GM18951 (cell line): ENCODE results near the gene SPR.
A peak's percentile ranks its signal among the peaks of the same experiment; 100 is the strongest.

Source experiments
- POLR2A ChIP-seq: IDR thresholded peaks from 4 replicates; pipeline ENCODE4 v1.6.1; 2011; ENCODE audit warnings: mild to moderate bottlenecking; ENCODE audit not compliant: insufficient read length, insufficient read depth; ENCODE audit errors: extremely low read depth
- in situ Hi-C: fragments of 300-500 bp; cut with MboI; formaldehyde crosslinking; loops from one replicate; pipeline ENCODE4 v1.12.0; 2022; ENCODE audit warnings: low sequenced_read_pairs, mixed read lengths, inconsistent platforms; ENCODE audit not compliant: unreplicated experiment

Gene SPR

GRCh38 chr2:72914589-72915319 is 27.5 kb downstream of the SPR start:
- TF ChIP-seq POLR2A = no peak
- in situ Hi-C loops = no loop called here

GRCh38 chr2:72915320-72915906 is 28.2 kb downstream of the SPR start:
- in situ Hi-C loops = no loop called here

GRCh38 chr2:72915907-72916742 is 28.9 kb downstream of the SPR start:
- in situ Hi-C loops = no loop called here
- TF ChIP-seq POLR2A = peak; percentile 46

More at GRCh38 chr2:72915320-72915906, 28.2 kb downstream of the SPR start:
- no peak for TF ChIP-seq POLR2A

DNA sequence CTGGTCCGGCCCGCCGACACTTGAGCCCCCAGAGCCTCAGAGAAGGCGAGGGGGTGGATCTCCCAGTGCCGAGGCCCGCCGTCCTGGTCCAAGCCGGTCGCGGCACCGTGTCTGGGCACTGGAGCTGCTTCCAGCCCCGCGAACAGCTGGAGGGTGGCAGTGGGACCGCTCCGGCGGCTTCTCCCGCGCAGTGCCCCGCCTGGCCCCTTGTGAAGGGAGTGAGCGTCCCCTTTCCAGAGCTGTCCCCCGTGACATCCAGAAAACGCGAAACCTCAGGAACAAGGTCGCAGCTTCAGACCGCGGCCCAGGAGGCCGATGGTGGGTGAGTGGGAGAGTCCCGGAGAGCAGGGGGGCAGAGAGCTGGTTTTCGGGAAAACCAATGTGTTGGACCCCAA is 29.5 kb downstream of the SPR start:
- TF ChIP-seq POLR2A = no peak
- in situ Hi-C loops = no loop called here

GRCh38 chr2:72917138-72917876 is 30.1 kb downstream of the SPR start, which contains the start of gene EMX1:
Gene EMX1 (plus strand): TSS chr2:72917519. CDS start chr2:72917853, 334 bp downstream.
- peak; percentile 31 for TF ChIP-seq POLR2A
- in situ Hi-C loops = no loop called here

GRCh38 chr2:72917877-72918553 is 30.8 kb downstream of the SPR start:
- peak; percentile 3 for TF ChIP-seq POLR2A
- in situ Hi-C loops = no loop called here

DNA sequence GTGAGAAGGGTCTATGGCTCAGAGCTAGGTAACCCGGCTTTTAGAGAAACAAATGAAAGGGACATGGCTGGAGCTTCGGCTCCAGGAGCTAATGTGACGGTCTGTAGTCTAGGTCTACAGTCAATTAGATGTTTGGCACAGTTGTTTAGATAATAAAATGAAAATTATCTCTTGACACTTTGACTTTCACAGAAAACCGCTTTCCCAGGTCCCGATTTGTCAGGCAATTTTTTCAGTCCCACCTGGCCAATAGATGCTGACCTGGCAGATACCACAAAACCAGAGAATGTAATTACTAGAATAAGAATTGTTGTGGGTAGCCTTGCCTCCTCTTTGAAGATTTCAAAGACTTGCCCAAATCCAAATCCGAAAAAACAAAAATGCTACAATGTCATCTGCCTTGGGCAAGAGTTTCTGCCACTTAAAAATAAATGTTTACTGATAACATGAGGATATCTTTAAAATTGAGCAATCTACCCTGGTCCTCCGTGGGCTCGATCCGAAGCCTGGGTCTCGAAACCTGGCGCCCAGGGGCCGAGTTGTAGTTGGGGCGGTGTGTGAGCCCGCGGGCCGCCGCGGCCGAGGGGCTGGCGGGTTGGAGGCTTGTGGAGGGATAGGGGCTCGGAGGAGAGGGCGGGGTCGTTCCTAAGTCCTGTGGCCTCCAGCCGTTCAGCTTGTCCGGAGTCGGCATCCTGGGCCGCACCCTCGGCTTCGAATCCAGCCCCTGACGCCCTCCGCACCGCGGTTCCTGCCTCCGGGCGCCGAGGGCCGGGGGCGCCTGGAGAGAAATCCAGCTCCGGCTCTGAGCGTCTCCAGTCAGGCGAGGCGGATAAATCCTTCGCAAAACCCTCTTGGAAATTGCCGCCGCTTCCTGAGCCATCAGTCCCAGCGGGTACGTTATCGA is 32.5 kb downstream of the SPR start:
- in situ Hi-C loops = no loop called here
- TF ChIP-seq POLR2A = no peak

DNA sequence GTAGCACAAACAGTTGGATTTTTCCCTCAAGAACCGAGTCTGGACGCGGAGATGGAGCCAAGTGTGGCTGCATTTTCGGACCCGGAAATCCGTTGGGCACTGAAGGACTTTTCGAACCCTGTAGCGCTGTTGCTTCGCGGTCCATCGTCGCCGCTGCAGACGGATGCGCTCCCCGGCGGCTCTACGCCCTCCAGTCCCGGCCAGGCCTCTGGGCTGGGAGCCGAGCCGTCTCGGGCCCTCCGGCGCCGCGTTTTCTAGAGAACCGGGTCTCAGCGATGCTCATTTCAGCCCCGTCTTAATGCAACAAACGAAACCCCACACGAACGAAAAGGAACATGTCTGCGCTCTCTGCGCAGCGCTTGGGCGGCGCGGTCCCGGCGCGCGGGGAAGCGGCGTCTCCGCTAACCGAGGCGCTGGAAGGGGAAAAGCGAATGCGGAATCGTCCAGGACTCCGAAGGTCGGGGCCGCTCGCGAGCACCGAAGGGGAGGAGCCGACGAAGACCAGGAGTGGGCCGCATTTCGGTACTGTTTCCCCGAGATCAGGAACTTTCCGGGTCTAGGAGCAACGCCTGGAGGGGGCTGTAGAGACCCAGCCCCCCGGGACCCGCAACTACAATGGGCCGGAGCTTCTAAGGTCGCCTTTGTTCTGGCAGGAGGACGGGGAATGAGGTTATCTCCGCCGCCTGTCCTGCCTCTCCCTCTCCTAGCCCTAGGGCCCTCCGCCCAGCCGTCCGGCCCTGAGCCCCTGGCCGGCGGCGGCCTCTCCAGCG is 33.3 kb downstream of the SPR start:
- in situ Hi-C loops = no loop called here
- no peak for TF ChIP-seq POLR2A

DNA sequence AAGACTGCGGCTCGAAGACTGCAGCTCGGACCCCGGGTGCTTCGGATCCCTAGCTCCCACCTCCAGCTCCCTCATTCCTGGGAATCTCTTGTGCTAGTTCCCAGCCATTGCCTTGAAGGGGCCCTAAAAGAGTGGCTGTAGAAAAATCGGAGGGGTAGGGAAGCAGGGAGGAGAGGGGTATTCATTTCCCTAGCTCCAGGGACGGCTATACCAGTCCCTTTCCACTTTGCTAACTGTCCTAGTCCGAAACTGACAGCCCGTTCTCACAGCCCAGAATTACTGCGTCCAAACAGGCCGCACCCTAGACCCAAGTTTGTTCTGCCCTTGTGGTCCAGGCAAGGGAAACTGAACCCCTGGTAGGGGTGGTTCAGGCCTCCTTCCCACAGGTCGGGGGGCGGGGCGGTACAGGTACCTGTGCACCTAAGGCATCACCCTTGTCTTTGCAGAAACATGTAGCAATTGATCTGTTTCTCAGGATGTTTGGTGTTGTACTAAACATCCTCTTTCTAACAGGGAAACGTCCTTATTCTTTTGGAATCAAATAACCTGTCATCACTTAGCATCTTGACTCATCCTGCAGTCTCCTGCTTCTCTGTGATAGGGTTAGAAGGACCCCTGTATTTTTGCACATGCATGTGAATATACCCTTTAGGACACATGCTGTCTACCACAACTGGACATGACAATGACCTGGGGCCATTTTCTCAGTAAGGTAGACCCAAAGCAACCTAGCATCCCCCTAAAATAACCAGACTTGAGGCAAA is 34.1 kb downstream of the SPR start:
- in situ Hi-C loops = no loop called here
- TF ChIP-seq POLR2A = no peak

GRCh38 chr2:72921853-72922252 is 34.6 kb downstream of the SPR start:
- no peak for TF ChIP-seq POLR2A
- in situ Hi-C loops = no loop called here
